Central memory CD8-positive, alpha-beta T cell (primary cell): Measurements from ENCODE around the gene CDH2.

Experiments
- ATAC-seq: fragments of 150-1000 bp; cut with Tn5 transposase; replicated peaks from 2 replicates; pipeline ENCODE4 v1.10.0; 2022; ENCODE audit warnings: mild to moderate bottlenecking, moderate FRiP score, moderate number of reproducible peaks; ENCODE audit not compliant: poor library complexity, severe bottlenecking; ENCODE audit errors: extremely low read depth
- DNase-seq, 2 donors: peaks; one replicate each; pipeline ENCODE4 v3.0.0; 2021; ENCODE audit warnings: low spot score in 2 of 2
- H3K27ac Mint-ChIP-seq: one replicate; pipeline ENCODE4 v1.8.0; 2022; ENCODE audit warnings: low read depth, mild to moderate bottlenecking, moderate library complexity, mixed read lengths
- H3K27me3 Mint-ChIP-seq: one replicate; pipeline ENCODE4 v1.8.0; 2022; ENCODE audit warnings: mixed read lengths
- H3K36me3 Mint-ChIP-seq: one replicate; pipeline ENCODE4 v1.8.0; 2022; ENCODE audit warnings: mild to moderate bottlenecking, moderate library complexity, mixed read lengths; ENCODE audit not compliant: insufficient read depth
- H3K4me1 Mint-ChIP-seq: one replicate; pipeline ENCODE4 v1.8.0; 2022; ENCODE audit warnings: mixed read lengths
- H3K4me3 Mint-ChIP-seq: one replicate; pipeline ENCODE4 v1.8.0; 2022; ENCODE audit warnings: mild to moderate bottlenecking, moderate library complexity, mixed read lengths
- H3K9me3 Mint-ChIP-seq: one replicate; pipeline ENCODE4 v1.8.0; 2022; ENCODE audit warnings: mixed read lengths

The CDH2 gene

GRCh38 chr18:28161608-28162599, 15.0 kb downstream of the CDH2 start:
- Mint-ChIP-seq H3K27ac (no peak overlapping the region), H3K4me3 (no peak overlapping the region), H3K9me3 (no peaks in the 10 kb centered on the region), H3K27me3 (no peaks in the 10 kb centered on the region), H3K36me3 (no peaks in the 10 kb centered on the region), H3K4me1 (no peaks in the 10 kb centered on the region)
- ATAC-seq (no peak), DNase-seq (no peak)

GRCh38 chr18:28159055-28159454, 17.9 kb downstream of the CDH2 start:
- H3K9me3 Mint-ChIP-seq, result no peaks in the 10 kb centered on the region
- no peaks in the 10 kb centered on the region for H3K36me3 Mint-ChIP-seq
- H3K27me3 Mint-ChIP-seq, result no peaks in the 10 kb centered on the region
- H3K4me3 Mint-ChIP-seq, result no peak overlapping the region
- ATAC-seq (no peak), DNase-seq (no peak)
- H3K4me1 Mint-ChIP-seq, result no peaks in the 10 kb centered on the region
- H3K27ac Mint-ChIP-seq, result no peak overlapping the region

GRCh38 chr18:28158083-28158581, 18.8 kb downstream of the CDH2 start:
- ATAC-seq (no peak), DNase-seq (no peak)
- no peak overlapping the region for H3K27ac Mint-ChIP-seq
- H3K27me3 Mint-ChIP-seq, result no peaks in the 10 kb centered on the region
- H3K4me3 Mint-ChIP-seq, result no peak overlapping the region
- no peaks in the 10 kb centered on the region for H3K9me3 Mint-ChIP-seq
- no peaks in the 10 kb centered on the region for H3K4me1 Mint-ChIP-seq
- H3K36me3 Mint-ChIP-seq, result no peaks in the 10 kb centered on the region

GRCh38 chr18:28153485-28154065, 23.4 kb downstream of the CDH2 start:
- no peak for ATAC-seq

GRCh38 chr18:28152754-28153153, 24.2 kb downstream of the CDH2 start:
- no peak overlapping the region for H3K4me3 Mint-ChIP-seq
- no peaks in the 10 kb centered on the region for H3K4me1 Mint-ChIP-seq
- H3K27ac Mint-ChIP-seq, result no peak overlapping the region
- H3K9me3 Mint-ChIP-seq, result no peaks in the 10 kb centered on the region
- ATAC-seq (no peak), DNase-seq (no peak)
- no peaks in the 10 kb centered on the region for H3K36me3 Mint-ChIP-seq
- no peaks in the 10 kb centered on the region for H3K27me3 Mint-ChIP-seq

More at GRCh38 chr18:28153485-28154065, 23.4 kb downstream of the CDH2 start:
- no peaks in the 10 kb centered on the region for H3K4me1 Mint-ChIP-seq
- no peak overlapping the region for H3K27ac Mint-ChIP-seq
- DNase-seq, result no peak
- H3K27me3 Mint-ChIP-seq, result no peaks in the 10 kb centered on the region
- H3K36me3 Mint-ChIP-seq, result no peaks in the 10 kb centered on the region
- H3K9me3 Mint-ChIP-seq, result no peaks in the 10 kb centered on the region
- H3K4me3 Mint-ChIP-seq, result no peak overlapping the region

- Mint-ChIP-seq H3K27ac (no peak overlapping the region), H3K9me3 (no peaks in the 10 kb centered on the region), H3K4me1 (no peaks in the 10 kb centered on the region), H3K36me3 (no peaks in the 10 kb centered on the region), H3K4me3 (no peak overlapping the region), H3K27me3 (no peaks in the 10 kb centered on the region)
- ATAC-seq, result no peak
- no peak for DNase-seq
Measured at GRCh38 chr18:28152354-28152753, 24.6 kb downstream of the CDH2 start.

GRCh38 chr18:28151434-28151833, 25.5 kb downstream of the CDH2 start:
- Mint-ChIP-seq H3K27me3 (no peaks in the 10 kb centered on the region), H3K36me3 (no peaks in the 10 kb centered on the region), H3K4me3 (no peak overlapping the region), H3K4me1 (no peaks in the 10 kb centered on the region), H3K27ac (no peak overlapping the region), H3K9me3 (no peaks in the 10 kb centered on the region)
- ATAC-seq (no peak), DNase-seq (no peak)

GRCh38 chr18:28150925-28151324, 26.0 kb downstream of the CDH2 start:
- ATAC-seq, result no peak
- no peak for DNase-seq
- H3K36me3 Mint-ChIP-seq, result no peaks in the 10 kb centered on the region
- no peaks in the 10 kb centered on the region for H3K4me1 Mint-ChIP-seq
- H3K4me3 Mint-ChIP-seq, result no peak overlapping the region
- no peaks in the 10 kb centered on the region for H3K9me3 Mint-ChIP-seq
- H3K27me3 Mint-ChIP-seq, result no peaks in the 10 kb centered on the region
- H3K27ac Mint-ChIP-seq, result no peak overlapping the region

GRCh38 chr18:28149810-28150420, 27.0 kb downstream of the CDH2 start:
- no peak overlapping the region for H3K27ac Mint-ChIP-seq
- H3K4me3 Mint-ChIP-seq, result no peak overlapping the region
- H3K36me3 Mint-ChIP-seq, result no peaks in the 10 kb centered on the region
- no peaks in the 10 kb centered on the region for H3K9me3 Mint-ChIP-seq
- ATAC-seq, result no peak
- no peaks in the 10 kb centered on the region for H3K27me3 Mint-ChIP-seq
- no peak for DNase-seq
- H3K4me1 Mint-ChIP-seq, result no peaks in the 10 kb centered on the region

- no peak overlapping the region for H3K4me3 Mint-ChIP-seq
- H3K9me3 Mint-ChIP-seq, result no peaks in the 10 kb centered on the region
- H3K27ac Mint-ChIP-seq, result no peak overlapping the region
- no peaks in the 10 kb centered on the region for H3K27me3 Mint-ChIP-seq
- no peaks in the 10 kb centered on the region for H3K36me3 Mint-ChIP-seq
- DNase-seq (no peak), ATAC-seq (no peak)
- H3K4me1 Mint-ChIP-seq, result no peaks in the 10 kb centered on the region
Measured at GRCh38 chr18:28147674-28148171, 29.2 kb downstream of the CDH2 start.

- H3K4me1 Mint-ChIP-seq, result no peaks in the 10 kb centered on the region
- H3K27me3 Mint-ChIP-seq, result no peaks in the 10 kb centered on the region
- DNase-seq, result no peak
- ATAC-seq, result no peak
- no peak overlapping the region for H3K4me3 Mint-ChIP-seq
- peaks cover 10% of the 10 kb centered on the region for H3K9me3 Mint-ChIP-seq
- no peak overlapping the region for H3K27ac Mint-ChIP-seq
- no peaks in the 10 kb centered on the region for H3K36me3 Mint-ChIP-seq
Measured at GRCh38 chr18:28143725-28144124, 33.2 kb downstream of the CDH2 start.

- DNase-seq (no peak), ATAC-seq (no peak)
- H3K4me1 Mint-ChIP-seq, result no peaks in the 10 kb centered on the region
- H3K9me3 Mint-ChIP-seq, result peaks cover 10% of the 10 kb centered on the region
- no peak overlapping the region for H3K4me3 Mint-ChIP-seq
- no peaks in the 10 kb centered on the region for H3K36me3 Mint-ChIP-seq
- H3K27me3 Mint-ChIP-seq, result no peaks in the 10 kb centered on the region
- H3K27ac Mint-ChIP-seq, result no peak overlapping the region
Measured at GRCh38 chr18:28138816-28139215, 38.1 kb downstream of the CDH2 start.
